ENCODE results near the gene SPATA19.

SPATA19 gene

GRCh38 chr11:133830931-133831907 lies 14.1 kb downstream of the SPATA19 start:
- TF ChIP-seq CTCF (conservative IDR thresholded peaks at IDR 0.05; ENCODE audit: low read length) = no peak
- H3K4me3 ChIP-seq (ENCODE audit: low read length) = no peak overlapping the region
- no peak for DNase-seq (ENCODE audit: low read depth)

- H3K4me3 ChIP-seq (ENCODE audit: low read length) = no peak overlapping the region
- TF ChIP-seq CTCF (conservative IDR thresholded peaks at IDR 0.05; ENCODE audit: low read length) = no peak
- DNase-seq (ENCODE audit: low read depth) = no peak
Measured at GRCh38 chr11:133829566-133829965, 15.7 kb downstream of the SPATA19 start.

- H3K4me3 ChIP-seq (ENCODE audit: low read length) = no peak overlapping the region
- no peak for TF ChIP-seq CTCF (conservative IDR thresholded peaks at IDR 0.05; ENCODE audit: low read length)
- DNase-seq (ENCODE audit: low read depth) = no peak
Measured at GRCh38 chr11:133828871-133829270, 16.4 kb downstream of the SPATA19 start.

- no peak for DNase-seq (ENCODE audit: low read depth)
- TF ChIP-seq CTCF (conservative IDR thresholded peaks at IDR 0.05; ENCODE audit: low read length) = no peak
- no peak overlapping the region for H3K4me3 ChIP-seq (ENCODE audit: low read length)
Measured at GRCh38 chr11:133827556-133827955, 17.8 kb downstream of the SPATA19 start.

GRCh38 chr11:133826866-133827265 lies 18.4 kb downstream of the SPATA19 start:
- DNase-seq (ENCODE audit: low read depth) = no peak
- TF ChIP-seq CTCF (conservative IDR thresholded peaks at IDR 0.05; ENCODE audit: low read length) = no peak
- no peak overlapping the region for H3K4me3 ChIP-seq (ENCODE audit: low read length)

GRCh38 chr11:133825666-133826065 lies 19.6 kb downstream of the SPATA19 start:
- no peak for DNase-seq (ENCODE audit: low read depth)
- H3K4me3 ChIP-seq (ENCODE audit: low read length) = no peak overlapping the region
- no peak for TF ChIP-seq CTCF (conservative IDR thresholded peaks at IDR 0.05; ENCODE audit: low read length)

- no peak for DNase-seq (ENCODE audit: low read depth)
- H3K4me3 ChIP-seq (ENCODE audit: low read length) = no peak overlapping the region
- no peak for TF ChIP-seq CTCF (conservative IDR thresholded peaks at IDR 0.05; ENCODE audit: low read length)
Measured at GRCh38 chr11:133825156-133825555, 20.2 kb downstream of the SPATA19 start.
